ENCODE measurements around the gene KCNIP4.

Gene KCNIP4

GRCh38 chr4:21009956-21010355 is 938.6 kb downstream of the KCNIP4 start:
- Histone ChIP-seq H3K9me3 (ENCODE audit: insufficient read depth, low read depth, low read length) (no peaks in the 10 kb centered on the region; the same call in 1 of the 2 replicates), H3K4me3 (ENCODE audit: low read length, poor library complexity, severe bottlenecking) (no peak overlapping the region), H3K9ac (ENCODE audit: low read depth, low read length, poor library complexity, severe bottlenecking) (no peak overlapping the region), H3K36me3 (ENCODE audit: insufficient read depth, low read length) (no peaks in the 10 kb centered on the region), H3F3A (ENCODE audit: low read depth) (no peaks in the 10 kb centered on the region), H3K4me1 (ENCODE audit: insufficient read depth, low read length, poor library complexity, severe bottlenecking) (no peaks in the 10 kb centered on the region), H3K27me3 (ENCODE audit: insufficient read depth, low read length, poor library complexity, severe bottlenecking) (no peaks in the 10 kb centered on the region), H2AFZ (ENCODE audit: low read length) (no peak overlapping the region), H3K9me2 (replicated peaks; ENCODE audit: low read depth, low read length) (no peaks in the 10 kb centered on the region), H3K79me2 (ENCODE audit: insufficient read depth, low read length) (no peaks in the 10 kb centered on the region), H3K4me2 (ENCODE audit: low read depth, low read length, poor library complexity, severe bottlenecking) (no peak overlapping the region), H4K20me1 (ENCODE audit: insufficient read depth, low read length, poor library complexity, severe bottlenecking) (no peaks in the 10 kb centered on the region)
- TF ChIP-seq EZH2phosphoT487 (IDR thresholded peaks at IDR 0.05; ENCODE audit: borderline replicate concordance) (no peak), CTCF (conservative IDR thresholded peaks at IDR 0.05; ENCODE audit: low read length) (no peak)

GRCh38 chr4:21005647-21006046 is 942.9 kb downstream of the KCNIP4 start:
- Histone ChIP-seq H3K4me2 (ENCODE audit: low read depth, low read length, poor library complexity, severe bottlenecking) (no peak overlapping the region), H3K9ac (ENCODE audit: low read depth, low read length, poor library complexity, severe bottlenecking) (no peak overlapping the region), H4K20me1 (ENCODE audit: insufficient read depth, low read length, poor library complexity, severe bottlenecking) (no peaks in the 10 kb centered on the region), H3F3A (ENCODE audit: low read depth) (no peaks in the 10 kb centered on the region), H3K79me2 (ENCODE audit: insufficient read depth, low read length) (no peaks in the 10 kb centered on the region), H3K27me3 (ENCODE audit: insufficient read depth, low read length, poor library complexity, severe bottlenecking) (no peaks in the 10 kb centered on the region), H2AFZ (ENCODE audit: low read length) (no peak overlapping the region), H3K4me3 (ENCODE audit: low read length, poor library complexity, severe bottlenecking) (no peak overlapping the region), H3K9me2 (replicated peaks; ENCODE audit: low read depth, low read length) (no peaks in the 10 kb centered on the region), H3K4me1 (ENCODE audit: insufficient read depth, low read length, poor library complexity, severe bottlenecking) (no peaks in the 10 kb centered on the region), H3K36me3 (ENCODE audit: insufficient read depth, low read length) (no peaks in the 10 kb centered on the region), H3K9me3 (ENCODE audit: insufficient read depth, low read depth, low read length) (no peaks in the 10 kb centered on the region; the same call in 1 of the 2 replicates)
- TF ChIP-seq EZH2phosphoT487 (IDR thresholded peaks at IDR 0.05; ENCODE audit: borderline replicate concordance) (no peak), CTCF (conservative IDR thresholded peaks at IDR 0.05; ENCODE audit: low read length) (no peak)

- H3K36me3 ChIP-seq (ENCODE audit: insufficient read depth, low read length): no peaks in the 10 kb centered on the region
- no peaks in the 10 kb centered on the region for H3K9me2 ChIP-seq (replicated peaks; ENCODE audit: low read depth, low read length)
- H3K4me1 ChIP-seq (ENCODE audit: insufficient read depth, low read length, poor library complexity, severe bottlenecking): no peaks in the 10 kb centered on the region
- no peaks in the 10 kb centered on the region for H4K20me1 ChIP-seq (ENCODE audit: insufficient read depth, low read length, poor library complexity, severe bottlenecking)
- H3K4me3 ChIP-seq (ENCODE audit: low read length, poor library complexity, severe bottlenecking): no peak overlapping the region
- no peaks in the 10 kb centered on the region for H3K27me3 ChIP-seq (ENCODE audit: insufficient read depth, low read length, poor library complexity, severe bottlenecking)
- H3F3A ChIP-seq (ENCODE audit: low read depth): no peaks in the 10 kb centered on the region
- TF ChIP-seq CTCF (conservative IDR thresholded peaks at IDR 0.05; ENCODE audit: low read length): no peak
- TF ChIP-seq EZH2phosphoT487 (IDR thresholded peaks at IDR 0.05; ENCODE audit: borderline replicate concordance): no peak
- H2AFZ ChIP-seq (ENCODE audit: low read length): no peak overlapping the region
- H3K79me2 ChIP-seq (ENCODE audit: insufficient read depth, low read length): no peaks in the 10 kb centered on the region
- H3K4me2 ChIP-seq (ENCODE audit: low read depth, low read length, poor library complexity, severe bottlenecking): no peak overlapping the region
- no peak overlapping the region for H3K9ac ChIP-seq (ENCODE audit: low read depth, low read length, poor library complexity, severe bottlenecking)
- H3K9me3 ChIP-seq (ENCODE audit: insufficient read depth, low read depth, low read length): no peaks in the 10 kb centered on the region; the same call in 1 of the 2 replicates
Measured at GRCh38 chr4:21002976-21003375, 945.6 kb downstream of the KCNIP4 start.
